Activated T-cell treated with anti-CD3 and anti-CD28 coated beads, Interleukin-2, amount 50 U/mL, for 72 hours (primary cell): ENCODE results near the gene STK32C. TPM values are rescaled to one million over a fixed set of nuclear protein-coding genes. Genes with fewer than 3 reads are reported as not detected.
A peak's percentile ranks its signal among the peaks of the same experiment; 100 is the strongest.
"Not testable (repeated sequence)": the region's sequence is repeated elsewhere in the genome, so short reads cannot be mapped to it uniquely, and the experiment has no call there.

Experiments used
- ATAC-seq, 2 donors: fragments of 150-1000 bp; cut with Tn5 transposase; replicated peaks in 1 of 2; 2 replicates each; pipeline ENCODE4 v1.10.0; 2021; ENCODE audit warnings: moderate library complexity in 2 of 2, mild to moderate bottlenecking in 1 of 2
- DNase-seq, 2 donors: peaks; one replicate each; pipeline ENCODE4 v3.0.0; 2021 to 2022; ENCODE audit warnings: mixed read lengths in 1 of 2
- H3K27ac Mint-ChIP-seq: one replicate; pipeline ENCODE4 v1.8.0; 2022; ENCODE audit warnings: mild to moderate bottlenecking, moderate library complexity, mixed read lengths
- H3K27me3 Mint-ChIP-seq: one replicate; pipeline ENCODE4 v1.8.0; 2022; ENCODE audit warnings: low read depth, mixed read lengths
- H3K36me3 Mint-ChIP-seq, 2 donors: one replicate each; pipeline ENCODE4 v1.8.0; 2022; ENCODE audit warnings: mixed read lengths in 2 of 2, mild to moderate bottlenecking in 1 of 2; ENCODE audit not compliant: insufficient read depth in 2 of 2
- H3K4me1 Mint-ChIP-seq: one replicate; pipeline ENCODE4 v1.8.0; 2022; ENCODE audit warnings: low read depth, mixed read lengths
- H3K4me3 Mint-ChIP-seq, 2 donors: one replicate each; pipeline ENCODE4 v1.8.0; 2022; ENCODE audit warnings: mild to moderate bottlenecking in 2 of 2, mixed read lengths in 2 of 2, moderate library complexity in 2 of 2
- H3K9me3 Mint-ChIP-seq, 2 donors: one replicate each; pipeline ENCODE4 v1.8.0; 2022; ENCODE audit warnings: mixed read lengths in 2 of 2
- total RNA-seq, 2 donors: library from RNA; stranded (reverse); gene quantifications; one replicate each; pipeline ENCODE4 v1.2.3, GENCODE V29; 2022

STK32C gene
- total RNA-seq, 2 donors from 2014 or later: 17.2 to 22.7 TPM

DNA sequence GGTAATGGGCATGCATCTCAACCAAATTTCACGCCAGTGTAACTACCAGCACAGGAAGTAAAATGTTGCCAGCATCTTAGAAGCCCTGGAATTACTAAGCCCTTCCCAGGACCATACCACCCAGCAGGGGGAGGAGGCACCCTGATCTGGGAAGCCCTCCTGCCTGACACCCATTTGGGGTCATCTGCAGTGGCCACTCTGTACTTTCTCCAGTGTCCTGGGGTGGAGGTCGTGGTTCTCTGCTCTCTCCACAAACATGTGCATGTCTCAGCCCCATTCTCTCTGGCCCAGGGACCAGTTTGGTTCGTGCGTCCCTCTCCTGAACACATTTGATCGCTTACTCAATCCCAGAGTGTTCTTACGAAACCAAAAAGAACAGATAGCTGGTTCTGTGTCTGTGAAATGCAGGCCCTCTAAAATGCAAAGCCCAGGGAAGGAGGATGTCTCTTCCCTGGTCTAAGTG lies 14.9 kb upstream of the STK32C start:
- Mint-ChIP-seq H3K27ac (no peak overlapping the region), H3K9me3 (no peaks in the 10 kb centered on the region), H3K4me1 (peaks cover 47% of the 10 kb centered on the region), H3K27me3 (no peaks in the 10 kb centered on the region), H3K36me3 (peaks cover 5 to 20% of the 10 kb centered on the region in 2 donors), H3K4me3 (no peak overlapping the region)
- no peak for ATAC-seq
- no peak for DNase-seq

- peaks cover 4 to 15% of the 10 kb centered on the region in 2 donors for H3K36me3 Mint-ChIP-seq
- no peaks in the 10 kb centered on the region for H3K27me3 Mint-ChIP-seq
- ATAC-seq (no peak), DNase-seq (no peak)
- no peak overlapping the region for H3K4me3 Mint-ChIP-seq
- no peak overlapping the region for H3K27ac Mint-ChIP-seq
- H3K4me1 Mint-ChIP-seq: peaks cover 38% of the 10 kb centered on the region
- H3K9me3 Mint-ChIP-seq: no peaks in the 10 kb centered on the region
These were observed 14.0 kb upstream of the STK32C start for GRCh38 chr10:132321726-132322125.

- Mint-ChIP-seq H3K9me3 (no peaks in the 10 kb centered on the region), H3K27ac (no peak overlapping the region), H3K36me3 (peaks cover 4 to 7% of the 10 kb centered on the region in 2 donors), H3K4me1 (peaks cover 29% of the 10 kb centered on the region), H3K4me3 (peak overlapping the region in 1 of 2 donors; percentile 19), H3K27me3 (no peaks in the 10 kb centered on the region)
- ATAC-seq: peak in 1 of 2 donors; percentile 16
- DNase-seq: no peak
These were observed 13.1 kb upstream of the STK32C start for GRCh38 chr10:132320654-132321469.

DNA sequence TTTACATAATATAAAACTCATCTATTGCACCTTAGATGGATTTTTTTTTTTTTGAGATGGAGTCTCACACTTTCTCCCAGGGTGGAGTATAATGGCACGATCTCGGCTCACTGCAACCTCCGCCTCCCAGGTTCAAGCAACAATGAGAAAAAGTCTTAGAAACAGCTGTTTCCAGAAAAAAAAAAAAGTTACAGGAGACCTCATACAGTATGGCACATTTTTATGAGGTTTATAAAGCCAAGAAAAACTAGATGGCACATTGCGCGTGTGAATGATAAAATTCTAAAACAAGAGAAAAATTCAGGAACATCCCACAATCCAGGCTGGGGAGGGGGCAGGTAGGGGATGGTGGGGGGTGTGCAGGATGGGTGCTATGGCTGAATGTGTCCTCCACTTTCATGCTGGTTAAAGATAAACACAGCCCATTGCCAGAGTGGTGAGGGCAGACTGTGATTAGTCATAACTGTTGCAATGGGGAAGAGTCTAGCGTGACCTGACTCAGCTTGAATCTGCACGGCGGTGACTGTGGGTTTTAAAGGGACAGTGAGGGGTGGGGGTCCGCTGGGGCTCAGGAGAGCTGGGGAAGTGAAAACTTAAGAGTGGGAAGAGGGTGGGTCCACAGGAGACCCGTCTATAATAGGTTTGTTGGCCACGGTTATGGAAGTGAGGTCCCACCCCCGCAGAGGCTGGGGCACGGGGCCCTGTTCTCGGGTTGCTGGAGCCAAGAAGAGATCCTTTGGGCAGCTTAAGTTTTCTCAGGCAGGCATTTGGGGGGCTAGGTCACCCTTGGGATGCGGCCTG lies 12.3 kb upstream of the STK32C start:
- no peaks in the 10 kb centered on the region for H3K9me3 Mint-ChIP-seq
- peak; percentile 69 to 70 for DNase-seq
- H3K4me3 Mint-ChIP-seq: peak overlapping the region; percentile 19 to 75
- peaks cover 29% of the 10 kb centered on the region for H3K4me1 Mint-ChIP-seq
- ATAC-seq: peak; percentile 100
- H3K36me3 Mint-ChIP-seq: peaks cover 4 to 6% of the 10 kb centered on the region in 2 donors
- no peak overlapping the region for H3K27ac Mint-ChIP-seq
- H3K27me3 Mint-ChIP-seq: no peaks in the 10 kb centered on the region

- H3K27ac Mint-ChIP-seq, DNase-seq, H3K9me3 Mint-ChIP-seq, H3K36me3 Mint-ChIP-seq, H3K27me3 Mint-ChIP-seq, ATAC-seq, H3K4me3 Mint-ChIP-seq: not testable (repeated sequence)
- peaks cover 20% of the 10 kb centered on the region for H3K4me1 Mint-ChIP-seq
These were observed 9.7 kb upstream of the STK32C start for GRCh38 chr10:132317477-132317876.

- Mint-ChIP-seq H3K36me3 (peaks cover 0 to 2% of the 10 kb centered on the region in 2 donors), H3K27ac (no peak overlapping the region), H3K27me3 (no peaks in the 10 kb centered on the region), H3K4me3 (no peak overlapping the region), H3K9me3 (peaks cover 0 to 3% of the 10 kb centered on the region in 2 donors), H3K4me1 (peaks cover 20% of the 10 kb centered on the region)
- ATAC-seq (no peak), DNase-seq (no peak)
These were observed 8.4 kb upstream of the STK32C start for GRCh38 chr10:132316133-132316532.

DNA sequence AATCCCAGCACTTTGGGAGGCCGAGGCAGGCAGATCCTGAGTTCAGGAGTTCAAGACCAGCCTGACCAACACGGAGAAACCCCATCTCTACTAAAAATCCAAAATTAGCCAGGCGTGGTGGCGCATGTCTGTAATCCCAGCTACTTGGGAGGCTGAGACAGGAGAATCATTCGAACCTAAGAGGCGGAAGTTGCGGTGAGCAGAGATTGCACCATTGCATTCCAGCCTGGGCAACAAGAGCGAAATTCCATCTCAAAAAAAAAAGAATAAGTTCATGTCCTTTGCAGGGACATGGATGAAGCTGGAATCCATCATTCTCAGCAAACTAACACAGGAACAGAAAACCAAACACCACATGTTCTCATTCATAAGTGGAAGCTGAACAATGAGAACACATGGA lies 7.1 kb upstream of the STK32C start:
- H3K27me3 Mint-ChIP-seq, H3K36me3 Mint-ChIP-seq, H3K4me3 Mint-ChIP-seq, H3K4me1 Mint-ChIP-seq, H3K27ac Mint-ChIP-seq, H3K9me3 Mint-ChIP-seq, DNase-seq, ATAC-seq: not testable (repeated sequence)

GRCh38 chr10:132314336-132314735 lies 6.6 kb upstream of the STK32C start:
- ATAC-seq (no peak), DNase-seq (no peak)
- no peak overlapping the region for H3K4me3 Mint-ChIP-seq
- H3K27me3 Mint-ChIP-seq: peaks cover 4% of the 10 kb centered on the region
- peaks cover 0 to 2% of the 10 kb centered on the region in 2 donors for H3K36me3 Mint-ChIP-seq
- H3K9me3 Mint-ChIP-seq: peaks cover 0 to 3% of the 10 kb centered on the region in 2 donors
- H3K4me1 Mint-ChIP-seq: peaks cover 3% of the 10 kb centered on the region
- no peak overlapping the region for H3K27ac Mint-ChIP-seq

- Mint-ChIP-seq H3K4me3 (no peak overlapping the region), H3K4me1 (peaks cover 4% of the 10 kb centered on the region), H3K27ac (no peak overlapping the region), H3K36me3 (peaks cover 0 to 2% of the 10 kb centered on the region in 2 donors), H3K27me3 (peaks cover 4% of the 10 kb centered on the region), H3K9me3 (peaks cover 0 to 3% of the 10 kb centered on the region in 2 donors)
- ATAC-seq: no peak
- DNase-seq: no peak
These were observed 6.1 kb upstream of the STK32C start for GRCh38 chr10:132313865-132314264.

GRCh38 chr10:132313305-132313704 lies 5.6 kb upstream of the STK32C start:
- H3K4me1 Mint-ChIP-seq: peaks cover 5% of the 10 kb centered on the region
- DNase-seq (no peak), ATAC-seq (no peak)
- H3K27ac Mint-ChIP-seq: no peak overlapping the region
- peaks cover 0 to 3% of the 10 kb centered on the region in 2 donors for H3K9me3 Mint-ChIP-seq
- peaks cover 0 to 2% of the 10 kb centered on the region in 2 donors for H3K36me3 Mint-ChIP-seq
- no peak overlapping the region for H3K4me3 Mint-ChIP-seq
- peaks cover 4% of the 10 kb centered on the region for H3K27me3 Mint-ChIP-seq

DNA sequence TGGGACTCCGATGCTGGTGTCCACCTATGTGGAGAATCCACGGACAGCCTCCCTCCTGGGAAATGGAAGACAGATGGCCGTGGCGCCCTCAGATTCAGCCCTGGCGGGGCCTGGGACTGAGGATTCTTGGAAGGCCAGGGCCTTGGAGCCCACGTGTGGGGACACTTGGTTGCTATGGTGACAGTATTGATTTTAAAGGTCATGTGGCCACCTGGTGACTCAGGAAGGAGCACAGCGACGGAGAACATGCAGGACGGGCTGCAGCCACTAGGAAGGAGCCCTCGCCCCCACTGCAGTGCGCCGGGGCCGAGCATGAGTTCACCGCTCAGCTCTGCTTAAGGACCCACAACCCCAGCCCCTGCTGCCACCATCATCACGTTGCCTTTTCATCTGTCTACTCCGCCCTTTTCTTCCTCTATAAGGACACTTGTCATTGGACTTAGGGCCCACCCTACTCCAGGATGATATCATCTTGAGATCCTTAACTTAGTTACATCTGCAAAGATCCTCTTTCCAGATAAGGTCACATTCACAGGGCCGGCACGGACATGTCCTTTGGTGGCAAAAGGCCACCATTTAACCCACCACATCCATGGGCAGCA lies 3.7 kb upstream of the STK32C start:
- Mint-ChIP-seq H3K36me3 (peaks cover 1 to 2% of the 10 kb centered on the region in 2 donors), H3K4me1 (peaks cover 9% of the 10 kb centered on the region), H3K9me3 (peaks cover 0 to 3% of the 10 kb centered on the region in 2 donors), H3K27me3 (peaks cover 4% of the 10 kb centered on the region), H3K27ac (no peak overlapping the region), H3K4me3 (no peak overlapping the region)
- DNase-seq: no peak
- ATAC-seq: no peak

- Mint-ChIP-seq H3K4me3 (no peak overlapping the region), H3K27ac (no peak overlapping the region), H3K4me1 (peaks cover 15% of the 10 kb centered on the region), H3K9me3 (peaks cover 0 to 3% of the 10 kb centered on the region in 2 donors), H3K27me3 (peaks cover 4% of the 10 kb centered on the region), H3K36me3 (peaks cover 1 to 2% of the 10 kb centered on the region in 2 donors)
- DNase-seq (no peak), ATAC-seq (no peak)
These were observed 3.1 kb upstream of the STK32C start for GRCh38 chr10:132310701-132311337.
